HL-60/S4 treated with phorbol 12-myristate 13-acetate at 8.2 ng/mL for 4 days and 3 days (cell line): Measurements from ENCODE around the gene UNC13D.
"Not testable (repeated sequence)": the region's sequence is repeated elsewhere in the genome, so short reads cannot be mapped to it uniquely, and the experiment has no call there.

Source experiments
- in situ Hi-C: fragments of 300-500 bp; cut with MboI; formaldehyde crosslinking; loops from 2 replicates; pipeline ENCODE4 v1.15.0; 2022; ENCODE audit warnings: low sequenced_read_pairs

The UNC13D gene

GRCh38 chr17:75875182-75875939 lies 31.2 kb upstream of the UNC13D start:
- in situ Hi-C loops: no loop called here

GRCh38 chr17:75874323-75875181 lies 30.3 kb upstream of the UNC13D start:
- in situ Hi-C loops: no loop called here

GRCh38 chr17:75873587-75874322 lies 29.6 kb upstream of the UNC13D start:
- in situ Hi-C loops: no loop called here

- in situ Hi-C loops: no loop called here
Measured at GRCh38 chr17:75872434-75873351, 28.5 kb upstream of the UNC13D start.

GRCh38 chr17:75870228-75870627 lies 26.0 kb upstream of the UNC13D start:
- in situ Hi-C loops: not testable (repeated sequence)

- in situ Hi-C loops: no loop called here
Measured at GRCh38 chr17:75869282-75870141, 25.3 kb upstream of the UNC13D start.

- in situ Hi-C loops: not testable (repeated sequence)
Measured at GRCh38 chr17:75868730-75869281, 24.6 kb upstream of the UNC13D start.

GRCh38 chr17:75865404-75866188 lies 21.4 kb upstream of the UNC13D start:
- in situ Hi-C loops: not testable (repeated sequence)

GRCh38 chr17:75864887-75865286 lies 20.7 kb upstream of the UNC13D start:
- in situ Hi-C loops: not testable (repeated sequence)

- in situ Hi-C loops: no loop called here
Measured at GRCh38 chr17:75864448-75864871, 20.3 kb upstream of the UNC13D start.

- in situ Hi-C loops: no loop called here
Measured at GRCh38 chr17:75861927-75862317, 17.7 kb upstream of the UNC13D start.

GRCh38 chr17:75859358-75859757 lies 15.2 kb upstream of the UNC13D start:
- in situ Hi-C loops: not testable (repeated sequence)

- in situ Hi-C loops: no loop called here
Measured at GRCh38 chr17:75856062-75856756, 12.0 kb upstream of the UNC13D start.

- in situ Hi-C loops: no loop called here
Measured at GRCh38 chr17:75855310-75856061, 11.3 kb upstream of the UNC13D start, which contains the start of gene WBP2. TSS of gene WBP2 (minus strand) at chr17:75855335. CDS start at chr17:75855297, 38 bp downstream.

GRCh38 chr17:75854881-75855309 lies 10.7 kb upstream of the UNC13D start:
- in situ Hi-C loops: no loop called here

- in situ Hi-C loops: no loop called here
Measured at GRCh38 chr17:75854101-75854748, 10.0 kb upstream of the UNC13D start.
